NCI-H146 (cell line): Measurements from ENCODE around the gene CDC42SE2.
A peak's percentile ranks its signal among the peaks of the same experiment; 100 is the strongest.
"Not testable (repeated sequence)": the region's sequence is repeated elsewhere in the genome, so short reads cannot be mapped to it uniquely, and the experiment has no call there.

ENCODE experiments used
- DNase-seq: peaks from one replicate; lab custom pipeline; 2025; lab: John Stamatoyannopoulos, UW

Gene CDC42SE2

DNA sequence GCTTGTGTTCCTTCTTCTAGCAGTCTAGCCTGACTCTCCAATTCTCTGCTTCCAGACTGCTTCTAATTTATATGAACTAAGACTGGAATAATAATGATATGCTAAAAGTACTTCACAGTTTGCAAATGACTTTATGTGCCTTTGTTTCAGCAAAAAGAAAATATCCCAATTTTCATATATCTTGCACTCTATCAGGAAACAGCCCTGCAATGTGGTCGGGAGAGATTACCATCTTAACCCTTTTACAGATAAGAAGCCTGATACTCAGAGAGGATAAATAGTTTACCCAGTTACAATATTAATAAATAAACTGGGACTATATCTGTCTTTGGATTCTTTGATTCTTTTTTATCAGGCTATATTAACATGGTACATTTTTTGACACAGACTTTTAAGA, 126.0 kb downstream of the CDC42SE2 start:
- no peak for DNase-seq

DNA sequence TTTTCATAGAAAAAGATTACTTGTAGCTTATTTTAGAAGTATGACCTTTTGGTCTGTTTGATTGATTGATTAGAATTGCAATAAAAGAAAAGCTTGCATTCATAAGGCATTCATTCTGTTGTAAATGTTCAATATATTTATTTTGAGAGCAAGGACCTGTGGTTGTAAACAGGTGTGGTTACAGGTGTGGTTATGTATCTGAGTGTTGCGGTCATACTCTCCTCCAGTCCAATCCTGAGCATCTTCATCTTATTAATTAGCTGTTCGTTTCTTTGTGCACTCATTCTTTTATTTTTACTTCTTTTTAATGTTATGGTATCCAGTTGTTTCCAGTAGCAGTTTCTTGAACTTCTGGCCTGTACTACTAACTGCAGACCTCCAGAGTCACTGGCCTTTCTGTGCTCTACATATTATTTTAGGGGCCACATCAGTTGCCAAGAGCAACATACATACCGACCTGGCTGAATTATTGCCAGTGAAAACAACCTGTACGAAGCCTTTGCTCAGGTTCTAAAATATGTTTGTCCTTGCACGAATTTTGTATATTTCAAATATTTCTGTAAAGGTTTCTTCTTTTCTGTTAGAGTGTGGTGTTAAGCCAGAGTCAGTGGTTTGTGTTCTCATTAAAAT, 128.7 kb downstream of the CDC42SE2 start:
- no peak for DNase-seq

DNA sequence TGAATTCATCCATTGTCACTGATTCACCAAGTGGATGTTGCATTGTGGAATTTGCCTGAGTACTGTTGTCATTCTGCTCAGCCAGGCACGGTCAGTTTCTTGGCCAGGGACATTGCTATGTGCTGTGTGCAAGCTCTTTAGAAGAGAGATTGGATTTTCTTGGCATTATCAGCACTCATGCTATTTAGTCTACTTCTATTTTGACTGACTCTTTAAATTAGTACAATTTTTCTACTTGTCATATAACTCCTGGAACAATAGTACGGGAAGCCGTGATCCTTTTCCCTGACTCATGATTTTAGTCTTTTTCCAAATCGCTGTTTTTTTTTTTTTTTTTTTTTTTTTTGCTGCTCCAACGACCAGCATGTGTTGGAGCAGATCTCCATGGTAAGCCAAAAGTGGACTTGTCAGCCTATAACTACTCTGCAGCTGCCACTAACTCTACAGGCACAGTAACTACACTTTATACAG, 129.7 kb downstream of the CDC42SE2 start:
- DNase-seq: no peak

DNA sequence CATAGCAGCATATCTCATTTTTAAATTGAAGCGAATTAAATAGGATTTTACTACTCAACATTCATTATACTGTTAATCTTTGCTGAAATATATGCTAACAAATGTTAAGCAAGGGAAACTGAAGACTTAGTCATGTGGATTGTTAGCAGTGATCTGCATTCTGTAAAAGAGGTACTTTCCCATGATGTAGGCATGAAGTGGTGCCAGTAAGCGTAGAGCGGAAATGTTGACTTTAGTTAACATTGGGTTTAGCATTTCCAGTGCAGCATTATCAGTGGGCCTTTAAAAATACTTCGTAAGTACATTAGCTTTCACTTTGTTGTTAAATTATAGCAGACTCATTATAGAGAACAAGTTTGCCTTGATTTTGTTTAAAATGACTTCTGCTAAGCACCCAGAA, 130.3 kb downstream of the CDC42SE2 start:
- DNase-seq: no peak

DNA sequence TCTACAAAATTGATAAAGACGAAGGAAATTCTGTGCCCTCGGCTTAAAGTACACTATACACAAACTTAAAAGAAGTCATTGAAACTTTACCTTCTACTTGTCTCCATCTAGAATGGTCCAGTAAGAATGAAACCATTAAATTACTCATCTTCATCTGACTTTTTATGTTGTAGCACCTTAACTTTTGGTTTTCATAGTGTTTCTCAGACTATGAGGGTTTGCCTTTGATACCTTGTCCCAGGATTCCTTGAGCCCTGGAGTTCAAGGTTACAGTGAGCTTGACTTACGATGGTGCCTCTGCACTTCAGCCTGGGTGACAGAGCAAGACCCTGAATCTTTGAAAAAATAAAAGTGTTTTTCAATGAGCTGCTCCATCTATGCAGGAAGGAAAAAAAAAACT, 132.2 kb downstream of the CDC42SE2 start:
- no peak for DNase-seq

DNA sequence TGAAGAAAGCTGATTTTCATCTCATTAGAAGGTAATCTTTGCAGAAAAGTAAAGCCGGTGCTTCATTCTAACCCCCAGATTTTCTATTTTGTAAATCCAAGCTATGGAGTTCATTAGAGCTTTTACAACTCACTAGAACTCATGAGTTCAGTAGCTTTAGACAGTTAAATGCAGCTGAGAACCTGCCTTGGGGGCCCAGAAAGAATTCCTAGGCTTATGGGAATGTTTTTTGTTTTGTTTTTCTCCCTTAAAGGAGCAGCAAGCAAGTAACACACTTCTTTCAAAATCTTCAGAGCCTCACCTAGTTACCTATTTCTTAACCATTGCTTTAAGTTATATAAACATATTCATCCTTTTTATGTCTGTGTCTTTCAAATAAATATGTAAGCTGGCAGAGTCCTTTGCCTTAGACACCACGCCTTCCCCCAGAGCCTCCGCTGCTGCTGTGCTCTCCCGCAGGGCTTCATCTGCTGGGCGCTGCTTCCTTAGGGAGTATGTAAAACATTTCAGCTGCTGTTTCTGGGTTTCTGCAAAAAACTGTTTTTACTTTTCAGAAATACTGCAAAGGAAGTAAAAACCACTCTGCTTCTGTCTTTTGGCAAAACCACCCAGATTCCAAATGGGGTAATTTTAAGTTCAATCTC, 132.9 kb downstream of the CDC42SE2 start:
- DNase-seq: no peak

DNA sequence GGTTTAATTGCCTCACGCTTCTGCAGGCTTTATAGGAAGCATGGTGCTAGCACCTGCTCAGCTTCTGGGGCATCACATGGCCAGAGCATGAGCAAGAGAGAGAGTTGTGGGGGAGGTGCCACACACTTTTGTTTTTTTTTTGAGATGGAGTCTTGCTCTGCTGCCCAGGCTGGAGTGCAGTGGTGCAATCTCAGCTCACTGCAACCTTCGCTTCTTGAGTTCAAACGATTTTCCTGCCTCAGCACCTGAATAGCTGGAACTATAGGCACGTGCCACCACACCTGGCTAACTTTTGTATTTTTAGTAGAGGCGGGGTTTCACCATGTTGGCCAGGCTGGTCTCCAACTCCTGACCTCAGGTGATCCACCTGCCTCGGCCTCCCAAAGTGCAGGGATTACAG, 135.2 kb downstream of the CDC42SE2 start:
- DNase-seq: not testable (repeated sequence)

DNA sequence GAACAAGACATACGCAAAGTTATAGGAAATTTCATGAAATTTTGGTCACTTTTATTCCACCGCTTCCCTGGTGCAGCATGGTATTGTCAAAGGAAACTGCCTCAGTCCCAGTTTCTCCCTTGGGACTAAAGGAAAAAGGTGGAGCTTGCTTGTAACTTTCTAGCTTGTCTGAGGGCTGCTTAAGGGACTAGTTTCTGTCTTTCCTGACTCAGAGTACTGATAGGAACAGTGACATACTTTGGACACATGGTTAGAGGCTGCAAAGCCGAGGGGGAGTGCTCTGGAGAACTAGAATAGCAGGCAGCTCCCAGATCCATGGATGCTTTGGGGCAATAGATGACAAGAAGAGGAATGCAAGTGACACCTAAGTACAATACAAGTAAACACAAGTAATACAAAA, 136.7 kb downstream of the CDC42SE2 start:
- DNase-seq: no peak

DNA sequence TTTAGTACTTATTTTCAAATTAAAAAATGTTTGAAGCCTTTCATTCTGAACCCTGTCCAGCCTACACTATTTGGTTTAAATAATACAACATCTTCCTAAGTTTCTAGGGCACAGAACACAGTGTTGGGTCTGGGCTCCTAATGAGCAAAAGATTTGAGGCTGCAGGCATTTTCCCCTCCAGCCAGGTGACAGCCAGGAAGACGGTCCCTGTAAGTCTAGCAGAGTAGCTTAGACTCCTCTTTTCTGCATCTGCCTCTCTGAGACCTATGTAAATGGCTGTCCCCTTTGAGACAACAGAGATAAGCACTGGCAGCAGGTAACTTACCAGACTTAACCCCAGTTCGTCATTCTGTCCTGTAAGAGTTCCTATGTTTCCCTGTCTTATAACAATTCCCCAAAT, 141.8 kb downstream of the CDC42SE2 start:
- no peak for DNase-seq

DNA sequence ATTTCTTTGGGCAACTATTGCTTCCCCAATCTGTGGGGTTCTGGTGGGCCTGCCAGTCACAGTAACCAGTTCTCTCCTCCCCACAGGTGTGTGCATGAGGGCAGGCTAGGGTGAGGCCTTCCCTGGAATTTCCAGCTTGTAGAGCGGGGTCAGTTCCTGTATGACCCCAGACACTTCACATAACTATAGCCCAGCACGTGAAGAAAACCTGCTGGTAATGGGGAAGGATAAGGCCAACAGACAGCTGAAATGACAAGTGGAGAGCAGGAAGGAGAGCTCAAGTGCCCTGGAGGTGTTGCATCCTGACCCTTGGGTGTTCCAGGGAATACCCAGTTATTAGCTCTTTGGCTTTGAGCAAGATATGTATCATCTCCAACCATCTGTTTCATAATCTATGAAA, 142.2 kb downstream of the CDC42SE2 start:
- no peak for DNase-seq

DNA sequence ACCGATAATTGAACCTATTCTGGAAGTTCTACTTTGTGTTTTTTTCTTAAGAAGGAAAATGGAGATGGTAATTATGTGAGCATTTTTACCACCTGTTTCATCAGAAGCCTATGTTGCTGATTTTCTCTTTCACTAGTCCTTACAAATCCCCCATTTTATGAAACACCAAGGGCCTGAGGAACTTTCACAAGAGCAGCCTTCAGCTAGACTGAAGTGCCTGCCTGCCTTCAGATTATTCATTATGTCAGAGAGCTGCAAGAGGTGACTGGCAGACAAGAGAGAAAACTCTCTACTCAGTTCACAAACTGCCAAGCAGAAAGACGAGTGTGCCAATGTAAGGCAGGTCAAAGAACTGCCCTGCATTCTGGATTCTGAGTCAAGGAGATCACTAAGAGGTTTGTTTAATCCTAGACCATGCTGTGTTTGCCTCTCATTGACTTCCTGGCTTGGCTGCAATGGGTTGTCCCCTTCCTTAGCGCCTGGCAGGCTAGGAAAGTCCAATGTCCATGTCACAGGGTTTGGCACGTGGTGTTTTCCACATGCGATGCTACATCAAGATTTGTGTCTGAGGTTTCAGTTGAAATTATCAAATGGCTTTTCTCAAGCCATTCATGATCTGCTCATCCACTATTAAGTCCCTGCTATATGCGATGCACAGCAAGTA, 143.3 kb downstream of the CDC42SE2 start:
- DNase-seq: no peak

DNA sequence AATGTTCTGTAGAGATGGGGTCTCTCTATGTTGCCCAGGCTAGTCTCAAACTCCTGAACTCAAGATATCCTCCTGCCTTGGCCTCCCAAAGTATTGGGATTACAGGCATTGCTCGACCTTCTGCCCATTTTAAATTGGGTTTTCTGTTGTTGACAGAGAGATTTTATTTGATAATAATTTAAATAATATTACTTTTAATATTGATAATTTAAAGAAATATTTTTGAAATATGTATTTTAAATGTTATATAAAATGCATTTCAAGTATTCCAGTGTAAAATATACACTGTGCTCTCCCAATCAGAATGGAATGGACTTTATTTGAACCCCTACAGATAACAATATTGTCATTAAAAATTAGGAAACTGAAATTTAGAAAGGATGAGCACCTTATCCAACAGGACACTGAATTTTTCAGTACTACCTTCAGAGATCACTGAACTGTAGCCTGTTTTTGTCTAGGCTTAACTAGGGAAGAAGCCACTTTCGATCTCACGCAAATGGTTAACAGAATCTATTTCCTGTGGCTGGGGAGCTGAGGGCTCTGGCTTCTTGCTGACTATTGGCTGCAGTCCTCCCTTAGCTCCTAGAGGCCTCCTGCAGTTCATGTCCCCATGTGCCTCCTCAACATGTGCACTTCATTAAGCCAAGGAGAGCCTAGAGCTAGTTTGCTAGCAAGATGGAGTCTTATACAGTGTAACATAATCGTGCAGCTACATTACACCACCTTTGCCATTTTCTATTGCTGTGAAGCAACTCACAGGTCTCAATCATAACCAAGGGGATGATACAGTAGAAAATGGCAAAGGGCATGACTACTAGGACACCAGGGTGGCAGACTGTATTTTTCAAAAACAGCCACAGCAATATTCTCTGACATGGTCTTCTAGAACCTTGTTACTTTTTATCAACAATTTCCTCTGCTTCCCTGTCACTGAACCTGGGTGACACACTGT, 150.0 kb downstream of the CDC42SE2 start:
- DNase-seq: no peak

DNA sequence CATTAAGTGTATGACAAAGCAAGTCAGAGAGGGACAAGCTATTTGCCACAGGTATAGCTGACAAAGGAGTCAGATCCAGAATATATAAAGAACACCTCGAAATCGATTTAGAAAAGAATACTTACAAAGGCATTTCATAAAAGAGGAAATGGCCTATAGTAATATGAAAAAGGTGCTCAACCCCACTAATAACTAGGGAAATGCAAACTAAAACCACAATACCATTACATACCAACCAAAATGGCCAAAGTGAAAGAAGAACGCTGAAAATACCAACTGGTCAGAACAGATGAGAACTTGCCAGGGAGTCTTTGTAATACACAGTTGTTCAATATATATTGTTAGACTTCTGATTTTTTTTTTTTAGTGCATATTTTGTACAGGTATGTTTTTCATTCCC, 152.9 kb downstream of the CDC42SE2 start:
- DNase-seq: no peak

DNA sequence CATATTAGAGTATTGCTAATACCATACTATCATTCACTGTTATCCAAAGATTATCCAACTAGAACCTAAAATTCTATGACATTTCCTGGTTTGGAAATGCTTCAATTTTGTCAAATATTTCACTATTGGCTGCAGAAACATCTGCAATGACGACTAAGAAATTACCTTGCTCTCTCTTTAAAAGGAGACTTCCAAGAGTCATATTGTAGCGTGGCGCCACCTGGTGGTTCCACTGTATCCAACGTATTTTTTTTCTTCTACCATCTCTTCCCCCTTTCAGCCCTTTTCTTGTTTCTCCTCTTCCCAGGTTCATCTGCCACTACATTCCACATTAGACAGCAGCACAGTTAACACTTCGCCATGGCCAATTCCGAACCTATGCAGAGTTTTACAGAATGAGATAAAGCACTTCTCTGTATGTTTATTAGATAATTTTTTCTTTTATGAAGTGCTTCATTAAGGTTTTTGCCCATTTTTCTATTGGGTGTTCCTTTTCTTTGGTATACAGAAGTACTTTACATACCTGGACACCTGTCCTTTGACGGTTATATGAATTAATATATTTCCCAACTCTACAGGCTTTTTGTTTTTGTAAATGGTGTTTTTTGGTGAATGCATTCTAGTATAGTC, 153.5 kb downstream of the CDC42SE2 start:
- peak; percentile 58 for DNase-seq

DNA sequence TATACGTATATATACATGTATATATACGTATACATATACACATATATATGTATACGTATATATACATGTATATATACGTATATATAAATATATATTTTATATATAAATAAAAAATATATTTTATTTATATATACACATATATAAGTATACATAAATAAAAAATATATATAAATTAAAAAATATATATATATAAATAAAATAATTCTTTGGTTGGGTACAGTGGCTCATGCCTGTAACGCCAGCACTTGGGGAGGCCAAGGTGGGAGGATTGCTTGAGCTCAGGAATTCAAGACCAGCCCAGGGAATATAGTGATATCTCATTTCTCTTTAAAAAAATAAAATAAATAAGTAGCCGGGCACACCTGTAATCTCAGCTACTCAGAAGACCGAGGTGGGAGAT, 155.0 kb downstream of the CDC42SE2 start:
- DNase-seq: no peak

DNA sequence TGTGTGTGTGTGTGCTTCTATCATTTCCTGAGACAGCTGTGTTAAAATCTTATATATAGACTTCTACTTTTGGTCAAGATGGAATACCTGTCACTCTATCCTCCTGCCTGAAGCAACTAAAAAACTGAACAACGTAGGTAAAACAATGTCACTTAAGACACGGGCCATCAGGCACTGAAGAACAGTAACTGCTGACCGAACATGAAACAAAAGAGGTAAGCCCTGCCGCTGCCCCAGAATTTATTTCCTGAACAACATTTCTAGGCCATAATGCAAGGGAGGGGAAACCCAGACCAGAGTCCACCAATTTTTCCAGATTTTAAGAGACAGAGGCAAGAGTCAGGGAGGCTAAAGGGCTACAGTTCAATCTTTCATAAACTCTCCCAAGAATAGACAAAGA, 156.0 kb downstream of the CDC42SE2 start:
- no peak for DNase-seq

DNA sequence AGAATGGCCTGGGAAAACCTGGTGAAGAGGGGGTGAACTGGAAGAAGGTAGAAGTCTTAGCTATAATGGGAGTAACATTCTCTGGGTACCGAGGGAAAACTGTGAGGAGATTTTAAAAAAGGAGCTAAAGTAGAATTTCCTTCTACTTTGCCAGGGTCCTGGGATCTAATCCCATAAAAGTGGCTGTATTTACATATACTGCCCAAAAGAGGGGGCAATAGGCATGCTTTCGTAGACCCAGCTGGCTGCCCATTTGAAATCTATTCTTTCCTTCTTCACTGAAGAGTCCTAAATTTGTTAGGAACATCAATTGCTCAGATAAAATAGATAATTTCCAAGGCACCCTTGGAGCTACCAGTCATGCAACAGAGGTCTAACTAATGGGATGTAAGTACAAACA, 159.2 kb downstream of the CDC42SE2 start:
- DNase-seq: peak; percentile 1

DNA sequence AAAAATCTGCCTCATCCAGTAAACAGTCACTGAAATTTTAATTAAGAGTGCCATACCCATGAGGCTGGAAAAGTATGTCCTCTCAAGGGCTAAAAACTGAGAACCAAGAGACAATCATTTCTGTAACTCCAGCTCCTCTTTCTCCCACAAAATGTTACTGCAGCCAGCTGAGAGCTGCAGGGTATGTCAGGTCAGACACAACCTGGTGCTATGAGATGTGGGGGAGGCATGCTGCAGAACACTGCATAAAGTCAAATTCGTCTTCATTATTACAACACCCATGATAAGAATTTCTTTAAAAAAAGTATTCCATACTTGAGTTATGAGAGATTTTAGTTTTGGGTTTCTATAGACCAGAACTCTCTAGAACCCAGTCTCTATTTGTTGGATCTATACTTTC, 162.2 kb downstream of the CDC42SE2 start:
- no peak for DNase-seq

DNA sequence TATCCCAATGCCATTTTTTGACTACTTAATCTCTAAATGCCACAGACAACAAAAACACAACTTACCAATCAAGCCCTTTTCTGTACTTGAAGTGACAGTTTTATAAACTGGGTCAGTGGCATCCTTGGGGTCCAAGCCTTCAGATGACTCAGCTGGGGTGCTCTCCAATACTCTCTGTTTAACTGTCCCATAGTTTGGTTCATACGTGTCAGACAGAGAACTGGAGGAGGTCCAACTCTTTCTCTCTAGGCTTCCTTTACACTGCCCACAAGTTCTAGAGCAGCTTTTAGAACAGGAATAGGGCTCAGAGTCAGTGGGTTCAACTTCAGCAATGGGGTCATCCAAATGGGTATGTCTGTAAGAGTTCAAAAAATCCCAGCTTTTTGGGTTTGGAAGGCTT, 166.9 kb downstream of the CDC42SE2 start:
- DNase-seq: no peak

DNA sequence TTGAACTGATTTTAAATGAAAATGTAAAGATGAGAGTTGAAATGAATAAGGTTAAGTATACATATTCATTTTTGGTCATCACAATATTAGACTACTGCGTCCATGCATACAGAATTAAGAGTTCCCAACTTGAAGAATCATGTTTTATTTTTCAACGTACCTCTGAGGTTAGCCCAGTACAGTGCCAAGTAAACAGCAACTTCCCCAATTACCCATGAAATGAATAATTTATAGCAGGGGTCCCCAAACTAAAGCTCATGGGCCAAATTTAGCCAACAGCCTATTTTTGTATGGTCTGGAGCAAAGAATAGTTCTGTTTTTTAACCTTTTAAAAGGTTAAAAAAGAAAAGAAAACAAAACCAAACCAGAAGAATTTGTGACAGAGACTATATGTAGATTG, 167.9 kb downstream of the CDC42SE2 start:
- DNase-seq: no peak

DNA sequence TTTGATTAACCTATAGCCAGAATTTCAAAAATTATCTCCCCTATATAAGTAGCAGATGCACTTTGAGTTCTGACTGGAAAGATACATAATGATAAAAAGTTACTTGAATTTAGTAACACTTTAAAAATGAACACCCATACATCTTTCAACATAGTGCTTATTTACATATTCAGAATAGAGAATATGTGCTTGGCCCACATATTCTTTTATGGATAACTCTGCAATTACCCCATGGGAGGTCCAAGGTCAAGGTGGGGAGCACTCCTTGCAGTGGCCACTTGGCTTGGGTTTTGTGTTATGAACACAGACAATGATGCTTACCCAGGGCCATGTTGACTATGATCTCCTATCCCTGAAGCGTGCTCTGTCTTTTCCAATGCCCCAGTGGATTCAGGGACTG, 169.3 kb downstream of the CDC42SE2 start:
- no peak for DNase-seq

DNA sequence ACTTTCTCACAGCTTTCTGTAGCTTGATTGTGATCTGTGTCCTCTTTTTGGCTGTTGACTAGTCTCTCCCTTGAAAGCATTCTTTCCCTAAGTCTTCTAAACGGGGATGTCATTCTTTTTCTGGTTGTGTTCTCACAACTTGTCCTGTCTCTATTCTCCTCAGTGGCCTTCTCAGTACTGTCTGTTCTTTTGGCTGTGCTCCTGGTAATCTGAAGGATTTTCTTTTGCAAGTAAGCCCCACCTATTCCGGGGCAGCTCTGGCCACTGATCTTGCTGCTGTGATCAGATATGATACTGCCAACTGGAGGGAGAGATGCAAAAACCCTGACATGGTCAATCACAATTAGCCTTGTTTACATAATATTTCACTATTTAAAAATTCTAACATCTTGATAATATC, 172.2 kb downstream of the CDC42SE2 start:
- no peak for DNase-seq
